DND-41 (cell line): ENCODE measurements around the gene ATF5.

ENCODE experiments used
- ATAC-seq: fragments of 200-7000 bp; cut with Tn5 transposase; 3 replicates; pipeline ENCODE4 v1.9.1; 2021; ENCODE audit warnings: low read depth; ENCODE audit not compliant: insufficient read depth
- DNase-seq: peaks from one replicate; pipeline ENCODE4 v3.0.0-alpha.2; 2020
- H2AFZ ChIP-seq: 2 replicates; pipeline ENCODE4 v1.6.0; 2012; ENCODE audit warnings: low read depth, low read length
- H3K27ac ChIP-seq: 2 replicates; pipeline ENCODE4 v1.5.1; 2012; ENCODE audit warnings: low read length, inconsistent platforms
- H3K27me3 ChIP-seq: fragments of 200-600 bp; sonication (generic); 2 replicates; pipeline ENCODE4 v1.6.0; 2012; ENCODE audit warnings: low read length, mild to moderate bottlenecking, inconsistent platforms; ENCODE audit not compliant: insufficient read depth, poor library complexity
- H3K36me3 ChIP-seq: 2 replicates; pipeline ENCODE4 v1.5.1; 2012; ENCODE audit warnings: low read length, inconsistent platforms; ENCODE audit not compliant: insufficient read depth
- H3K4me1 ChIP-seq: 2 replicates; pipeline ENCODE4 v1.5.1; 2012; ENCODE audit warnings: mild to moderate bottlenecking, low read length; ENCODE audit not compliant: insufficient read depth
- H3K4me2 ChIP-seq: 2 replicates; pipeline ENCODE4 v1.6.0; 2012; ENCODE audit warnings: mild to moderate bottlenecking, moderate library complexity, low read length, inconsistent platforms; ENCODE audit not compliant: insufficient read depth
- H3K4me3 ChIP-seq, 2 experiments: fragments of 200-600 bp in 1 of 2; shearing (Covaris generic) in 1 of 2; 2 replicates each; pipeline ENCODE4 v1.5.1; 2012 to 2016; ENCODE audit warnings: inconsistent platforms in 2 of 2, low read length in 2 of 2, mild to moderate bottlenecking in 2 of 2, low read depth in 1 of 2, moderate library complexity in 1 of 2
- H3K79me2 ChIP-seq: 2 replicates; pipeline ENCODE4 v1.6.0; 2012; ENCODE audit warnings: low read length, inconsistent platforms; ENCODE audit not compliant: insufficient read depth
- H3K9ac ChIP-seq: 2 replicates; pipeline ENCODE4 v1.6.0; 2012; ENCODE audit warnings: low read depth, mild to moderate bottlenecking, inconsistent platforms, low read length, moderate library complexity
- H3K9me3 ChIP-seq: 2 replicates; pipeline ENCODE4 v1.5.1; 2012; ENCODE audit warnings: low read length, moderate library complexity, mild to moderate bottlenecking, inconsistent platforms; ENCODE audit not compliant: insufficient read depth, severe bottlenecking
- H4K20me1 ChIP-seq: 2 replicates; pipeline ENCODE4 v1.6.0; 2012; ENCODE audit warnings: low read length; ENCODE audit not compliant: insufficient read depth
- CTCF ChIP-seq: IDR thresholded peaks from 2 replicates; pipeline ENCODE4 v1.5.1; 2012; ENCODE audit warnings: borderline replicate concordance, low read length, moderate library complexity, mild to moderate bottlenecking; ENCODE audit not compliant: poor library complexity, severe bottlenecking; ENCODE audit errors: extremely low read depth
- EZH2 ChIP-seq: IDR thresholded peaks from 3 replicates; pipeline ENCODE4 v1.6.1; 2012; ENCODE audit warnings: borderline replicate concordance, low read depth, mild to moderate bottlenecking, moderate library complexity, low read length, inconsistent platforms; ENCODE audit not compliant: severe bottlenecking

ATF5 gene

DNA sequence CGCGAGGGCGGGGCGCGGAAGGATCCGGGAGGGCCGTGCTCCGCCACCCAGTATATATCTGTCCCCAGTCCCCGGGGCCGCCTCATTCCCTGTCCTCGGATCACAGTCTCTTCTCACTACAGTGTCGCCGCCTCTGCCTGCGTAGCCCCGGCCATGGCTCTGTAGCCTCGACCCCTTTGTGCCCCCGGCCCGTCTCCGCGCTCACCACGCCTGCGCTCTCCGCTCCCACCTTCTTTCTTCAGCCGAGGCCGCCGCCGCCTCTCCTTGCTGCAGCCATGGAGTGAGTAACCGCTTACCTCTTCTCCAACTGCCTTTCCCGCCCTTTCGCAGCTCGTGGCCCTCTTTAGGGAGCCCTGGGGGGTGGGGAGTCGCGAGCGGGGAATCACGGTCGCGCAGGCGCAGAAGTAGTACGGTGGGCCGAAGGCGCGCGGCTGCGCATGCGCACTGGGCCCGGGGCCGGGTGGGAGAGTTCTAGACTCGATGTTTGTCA lies at the start of gene ATF5, which contains the start of gene NUP62:
ATF5 (plus strand) TSS at position 85 of the 490 bp plus-strand sequence. CDS start 1,646 bp downstream, outside the sequence.
NUP62 (minus strand) TSS at position 384 of the 490 bp plus-strand sequence. CDS start 19,697 bp downstream, outside the sequence.
- peak within 1 kb of the TSS; percentile 97 for H3K4me3 ChIP-seq
- TF ChIP-seq CTCF (no peak), EZH2 (no peak)
- no peaks in the 10 kb centered on the region for H3K9me3 ChIP-seq
- H3K79me2 ChIP-seq: peaks cover 93% of the 10 kb centered on the region
- H3K9ac ChIP-seq: peak within 1 kb of the TSS; percentile 94
- peaks cover 71% of the 10 kb centered on the region for H4K20me1 ChIP-seq
- peaks cover 74% of the 10 kb centered on the region for H3K4me1 ChIP-seq
- peaks cover 79% of the 10 kb centered on the region for H3K36me3 ChIP-seq
- H3K27ac ChIP-seq: peak within 1 kb of the TSS; percentile 97
- H2AFZ ChIP-seq: peak within 1 kb of the TSS; percentile 78
- H3K4me2 ChIP-seq: peak within 1 kb of the TSS; percentile 76
- DNase-seq (peak; percentile 93), ATAC-seq (peak; percentile 46)
- H3K27me3 ChIP-seq: no peaks in the 10 kb centered on the region

GRCh38 chr19:49879243-49879963 lies 49.6 kb upstream of the ATF5 start:
- Histone ChIP-seq H4K20me1 (no peaks in the 10 kb centered on the region; the same call in 1 of the 2 replicates), H3K4me1 (peaks cover 33% of the 10 kb centered on the region), H3K27me3 (no peaks in the 10 kb centered on the region), H3K36me3 (peaks cover 59% of the 10 kb centered on the region), H2AFZ (no peak overlapping the region), H3K27ac (no peak overlapping the region), H3K79me2 (peaks cover 33% of the 10 kb centered on the region), H3K4me3 (no peak overlapping the region), H3K9ac (no peak overlapping the region), H3K4me2 (peak overlapping the region; percentile 98), H3K9me3 (no peaks in the 10 kb centered on the region)
- TF ChIP-seq EZH2 (no peak), CTCF (no peak)
- DNase-seq: no peak
- no peak for ATAC-seq

DNA sequence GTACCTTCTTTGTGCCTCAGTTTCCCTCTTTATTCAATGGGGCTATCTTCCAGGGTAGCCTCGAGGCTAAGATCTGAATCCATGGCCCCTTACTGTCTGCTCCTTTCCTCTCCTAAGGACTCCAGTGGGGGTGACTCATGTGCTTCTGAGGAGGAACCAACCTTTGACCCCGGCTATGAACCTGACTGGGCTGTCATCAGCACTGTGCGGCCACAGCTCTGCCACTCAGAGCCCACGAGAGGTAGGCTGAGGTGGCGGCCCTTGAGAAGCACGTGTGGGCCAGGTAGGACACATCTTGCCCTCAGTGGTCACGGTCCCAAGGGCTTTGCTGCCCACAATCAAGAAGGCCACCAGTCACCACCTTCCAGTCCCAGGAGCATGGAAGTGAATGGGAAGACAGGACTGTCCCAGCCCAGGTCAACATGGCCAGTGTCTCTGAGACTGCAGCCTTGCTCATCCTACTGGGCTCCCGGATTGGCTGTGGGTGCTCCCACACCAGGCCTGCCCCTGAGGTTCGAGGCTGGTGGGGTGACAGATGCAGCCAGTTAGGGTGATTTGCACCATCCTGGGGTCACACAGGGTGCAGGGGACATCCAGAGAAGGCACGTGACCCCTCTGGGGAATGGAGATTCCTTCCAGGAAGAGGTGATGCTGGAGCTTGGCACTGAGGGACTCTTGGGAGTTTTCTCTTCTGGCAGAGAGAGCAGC lies 48.7 kb upstream of the ATF5 start:
- DNase-seq: no peak
- H3K36me3 ChIP-seq: peaks cover 61% of the 10 kb centered on the region

More for the DNA sequence above, 48.7 kb upstream of the ATF5 start:
- Histone ChIP-seq H3K27ac (no peak overlapping the region), H2AFZ (no peak overlapping the region), H3K4me3 (no peak overlapping the region), H3K9me3 (no peaks in the 10 kb centered on the region), H3K9ac (no peak overlapping the region), H3K4me2 (no peak overlapping the region), H3K4me1 (peaks cover 24% of the 10 kb centered on the region), H3K27me3 (no peaks in the 10 kb centered on the region), H3K79me2 (peaks cover 24% of the 10 kb centered on the region), H4K20me1 (no peaks in the 10 kb centered on the region; the same call in 1 of the 2 replicates)
- no peak for ATAC-seq
- TF ChIP-seq EZH2: no peak
- no peak for TF ChIP-seq CTCF
